OCI-LY3 (cell line): ENCODE results near the gene LAMC2.

Experiments
- CTCF ChIP-seq: fragments of 200-600, 300-600 bp; sonication (generic); IDR thresholded peaks from 2 replicates; pipeline ENCODE4 v1.5.1; 2014; ENCODE audit warnings: antibody characterized with exemption, low read length, low read depth
- EZH2phosphoT487 ChIP-seq: fragments of 200-600 bp; shearing (Covaris generic); IDR thresholded peaks from 2 replicates; pipeline ENCODE4 v1.6.1; 2018; ENCODE audit warnings: antibody characterized with exemption, mixed run types, low read depth

GRCh38 chr1:183239793-183240525, 53.9 kb downstream of the LAMC2 start:
- TF ChIP-seq CTCF (no peak), EZH2phosphoT487 (no peak)
